GM21526 (cell line): ENCODE measurements around the gene FIBCD1.

Source experiments
- ATAC-seq: cut with Tn5 transposase; IDR thresholded peaks from one replicate; pipeline ENCODE4 v1.9.1; 2021; ENCODE audit warnings: moderate library complexity; ENCODE audit not compliant: unreplicated experiment, low FRiP score

FIBCD1 gene

DNA sequence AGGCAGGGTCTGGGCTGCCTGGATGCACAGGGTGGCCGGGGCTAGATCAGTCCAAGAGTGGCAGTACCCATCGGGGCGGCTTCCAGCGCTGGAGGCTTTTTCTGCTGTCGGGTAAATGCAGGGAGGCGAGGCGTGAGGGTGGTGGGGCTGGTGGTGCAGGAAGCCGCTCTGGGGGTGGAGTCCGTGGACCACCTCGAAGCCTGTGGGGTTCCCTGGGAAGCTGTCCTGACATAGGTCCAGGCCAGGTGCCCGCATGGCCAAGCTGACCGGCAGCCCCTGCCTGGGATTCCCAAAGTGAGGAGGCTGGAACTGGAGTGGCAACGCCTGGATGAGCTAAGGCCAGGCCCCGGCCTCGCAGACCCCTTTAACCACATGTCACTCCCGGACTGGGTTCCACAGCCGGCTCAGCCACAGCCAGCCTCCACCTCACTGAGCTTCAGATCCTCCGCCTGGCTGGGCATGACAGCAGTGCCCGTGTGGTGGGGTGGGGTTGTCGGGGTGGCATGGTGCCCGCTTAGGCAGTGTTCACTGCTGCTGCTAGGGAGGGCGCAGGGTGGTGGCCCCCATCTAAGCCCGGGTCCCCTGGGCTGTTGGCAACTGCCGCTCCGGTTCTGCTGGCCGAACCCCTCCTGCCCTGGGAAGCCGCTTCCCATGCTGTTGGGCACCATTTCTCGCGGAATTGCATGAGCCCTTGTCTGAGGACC lies 41.0 kb downstream of the FIBCD1 start:
- ATAC-seq, result no peak

DNA sequence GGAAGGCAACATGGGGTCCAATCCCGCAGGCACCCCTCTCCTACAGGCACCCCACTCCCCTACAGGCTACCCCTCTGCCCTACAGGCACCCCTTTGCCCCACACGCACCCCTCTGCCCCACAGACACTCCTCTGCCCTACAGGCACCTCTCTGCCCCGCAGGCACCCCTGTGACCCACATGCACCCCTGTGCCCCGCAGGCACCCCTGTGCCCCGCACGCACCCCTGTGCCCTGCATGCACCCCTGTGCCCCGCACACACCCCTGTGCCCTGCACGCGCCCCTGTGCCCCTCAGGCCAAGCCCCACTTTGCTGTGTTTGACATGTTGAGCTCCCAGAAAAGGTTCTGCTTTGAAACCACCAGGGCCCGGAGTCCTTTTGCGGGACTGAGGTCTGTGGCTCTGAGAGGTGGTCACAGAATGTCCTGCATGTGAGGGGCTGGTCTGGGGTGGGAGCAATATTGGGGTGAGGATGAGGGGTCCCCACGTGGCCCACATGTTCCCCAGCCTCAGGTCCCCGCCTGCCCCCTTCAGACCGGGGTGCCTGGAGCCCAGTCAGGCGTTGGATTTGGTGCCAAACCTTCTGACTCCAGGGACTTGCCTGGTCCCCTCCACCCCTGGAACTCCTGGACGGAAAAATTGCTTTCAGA lies 41.8 kb downstream of the FIBCD1 start:
- ATAC-seq, result no peak

GRCh38 chr9:130896233-130897014 lies 42.6 kb downstream of the FIBCD1 start, which contains the start of gene QRFP:
QRFP (minus strand) TSS chr9:130896812; CDS start chr9:130893838, 2,974 bp downstream.
- ATAC-seq, result no peak

DNA sequence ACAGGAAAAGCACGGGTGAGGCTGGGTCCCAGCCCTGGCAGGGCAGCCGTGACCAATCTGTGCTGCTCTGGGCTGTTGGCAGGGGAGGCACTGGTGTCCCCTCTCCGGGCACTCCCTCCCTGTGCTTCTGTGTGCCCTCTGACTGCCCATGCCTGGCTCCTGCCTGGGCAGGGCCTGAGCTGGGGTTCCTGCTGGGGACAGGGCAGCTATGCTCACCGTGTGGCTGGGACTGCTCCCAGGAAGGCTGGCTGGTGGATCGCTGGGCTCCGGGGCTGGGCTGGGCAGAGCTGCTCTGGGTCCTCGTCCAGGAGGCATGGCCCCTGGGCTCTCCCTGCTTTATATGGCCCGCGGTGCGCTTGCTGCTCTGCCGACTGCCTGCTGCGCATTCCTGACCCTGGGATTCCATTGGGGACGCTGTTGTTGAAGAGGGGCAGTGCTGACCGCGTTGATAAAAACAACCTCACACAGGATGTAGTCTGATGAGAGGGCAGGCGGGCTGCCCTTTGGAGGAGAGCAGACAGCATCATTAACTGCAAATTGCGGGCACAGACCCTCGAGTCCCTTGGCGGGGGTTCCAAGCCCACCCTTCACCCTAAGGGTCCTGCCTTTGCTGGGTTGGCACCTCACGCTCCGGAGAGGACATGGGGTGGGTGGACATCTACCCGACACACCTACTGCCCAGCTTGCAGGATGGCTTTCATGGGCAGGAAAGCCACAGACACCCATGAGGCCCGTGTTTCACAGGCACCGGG lies 43.4 kb downstream of the FIBCD1 start:
- ATAC-seq, result no peak

DNA sequence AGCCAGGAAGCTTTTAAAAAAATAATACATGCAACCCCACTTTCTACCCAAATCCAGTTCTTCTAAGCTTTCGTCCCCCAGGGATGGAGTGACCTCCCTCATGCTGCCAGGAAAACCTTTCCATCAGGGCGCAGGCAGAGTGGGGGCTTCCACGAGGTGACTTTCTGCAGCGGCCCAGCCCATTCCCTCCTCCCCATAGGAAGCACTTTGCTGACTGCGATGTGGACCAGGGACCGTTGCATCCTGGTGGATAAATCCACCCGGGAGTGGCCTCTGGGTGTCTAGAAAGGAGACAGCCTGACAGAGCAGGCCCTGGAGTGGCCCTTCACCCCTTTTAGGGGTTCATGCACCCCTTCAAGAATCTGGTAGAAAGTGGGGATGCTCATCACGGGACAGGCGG lies 44.0 kb downstream of the FIBCD1 start:
- no peak for ATAC-seq

- ATAC-seq, result no peak
These were observed 44.5 kb downstream of the FIBCD1 start for GRCh38 chr9:130894546-130894945.

GRCh38 chr9:130893341-130894101 lies 45.5 kb downstream of the FIBCD1 start:
- no peak for ATAC-seq

GRCh38 chr9:130892477-130893304 lies 46.4 kb downstream of the FIBCD1 start:
- no peak for ATAC-seq

- ATAC-seq, result no peak
These were observed 47.2 kb downstream of the FIBCD1 start for GRCh38 chr9:130891688-130892476.

DNA sequence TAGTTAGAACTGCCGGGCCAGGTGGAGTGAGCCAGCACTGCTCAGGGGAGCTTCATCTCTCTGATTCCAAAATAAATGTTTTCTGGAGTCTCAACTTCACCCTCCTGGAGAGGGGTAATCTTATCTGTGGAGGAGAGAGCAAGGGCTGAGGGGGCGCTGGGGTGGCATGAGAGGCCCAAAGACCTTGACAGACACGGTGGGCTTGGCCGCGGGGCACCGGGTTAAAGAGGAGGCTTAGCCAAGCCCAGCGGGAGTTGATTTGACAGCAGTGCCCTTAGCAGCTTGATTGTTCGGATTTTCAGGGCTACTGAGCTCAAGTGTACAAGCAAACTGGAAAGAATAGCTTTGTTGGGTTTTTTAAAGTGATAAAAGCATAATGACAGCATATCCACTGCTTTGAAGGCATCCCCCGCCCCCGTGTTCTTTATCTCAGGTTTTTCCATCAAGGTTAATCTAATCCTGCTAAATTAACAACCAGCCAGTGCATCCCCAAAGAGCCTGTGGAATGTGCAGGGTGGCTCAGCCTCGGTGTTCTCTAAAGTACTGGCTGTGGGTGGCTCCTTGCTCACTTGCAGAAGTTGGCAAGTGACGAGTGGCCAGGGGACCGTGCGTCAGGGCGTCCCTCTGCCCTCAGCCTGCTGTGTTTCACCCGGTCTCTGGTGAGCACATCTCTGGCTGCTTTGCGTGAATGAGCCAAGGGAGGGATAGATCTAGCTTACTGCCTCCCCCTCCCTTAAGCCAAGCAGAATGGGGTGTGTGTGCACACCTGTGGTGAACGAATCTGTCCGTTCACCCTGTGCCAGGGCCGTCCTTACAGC lies 48.0 kb downstream of the FIBCD1 start:
- ATAC-seq, result no peak

DNA sequence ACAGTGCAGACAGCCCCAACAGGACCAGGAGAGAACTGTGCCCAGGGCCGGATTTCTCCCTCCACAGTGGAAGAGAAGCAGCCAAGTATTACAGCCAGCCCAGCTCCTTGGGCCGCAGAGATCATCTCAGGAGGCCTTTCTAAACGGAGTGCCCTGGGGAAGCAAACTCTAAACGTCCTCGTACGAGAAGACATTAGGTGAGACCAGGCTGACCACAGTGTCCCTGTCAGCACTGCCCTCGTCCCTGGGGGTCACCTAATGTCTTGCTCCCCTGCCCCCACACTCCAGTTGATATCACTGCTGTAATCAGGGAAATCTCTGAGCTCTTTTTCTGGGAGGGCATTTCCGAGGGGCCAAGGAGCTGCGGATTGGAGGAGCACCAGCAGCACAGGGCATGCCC lies 48.9 kb downstream of the FIBCD1 start:
- ATAC-seq, result no peak

DNA sequence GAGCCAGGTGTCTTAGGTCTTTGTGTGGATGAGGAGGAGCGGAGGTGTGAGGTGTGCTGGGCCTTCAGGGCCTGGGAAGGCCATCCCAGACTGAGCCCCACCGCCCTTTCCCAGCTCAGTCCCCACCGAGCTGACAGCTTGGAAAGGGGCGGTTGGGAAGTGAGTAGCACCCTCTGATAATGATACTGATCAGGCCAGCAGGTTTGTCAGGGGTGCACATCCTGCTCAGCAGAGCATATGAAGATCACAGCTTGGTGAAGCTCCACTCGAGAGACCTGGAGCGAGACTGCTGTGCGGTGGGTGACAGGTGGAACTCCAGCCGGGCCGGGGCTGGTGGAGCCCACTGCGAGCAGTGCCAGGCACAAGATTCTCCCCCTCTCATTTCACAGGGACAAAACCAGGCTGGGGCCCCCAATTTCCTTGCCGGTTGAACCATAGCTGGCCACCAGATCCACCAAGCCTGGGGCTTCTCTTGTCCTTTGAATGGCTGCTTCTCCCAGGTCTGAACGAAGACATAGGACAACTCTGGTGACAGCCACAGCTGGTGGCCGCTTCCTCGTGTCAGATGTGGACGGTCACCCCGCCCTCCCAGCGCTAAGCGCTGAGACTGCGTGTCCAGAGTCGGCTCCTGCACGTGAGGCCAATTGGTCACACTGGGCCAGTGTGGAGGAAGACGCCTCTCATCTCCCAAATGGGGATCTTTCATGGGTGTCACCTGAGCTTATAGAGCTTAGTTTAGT lies 50.7 kb downstream of the FIBCD1 start:
- no peak for ATAC-seq

GRCh38 chr9:130887494-130888144 lies 51.4 kb downstream of the FIBCD1 start:
- ATAC-seq, result no peak

DNA sequence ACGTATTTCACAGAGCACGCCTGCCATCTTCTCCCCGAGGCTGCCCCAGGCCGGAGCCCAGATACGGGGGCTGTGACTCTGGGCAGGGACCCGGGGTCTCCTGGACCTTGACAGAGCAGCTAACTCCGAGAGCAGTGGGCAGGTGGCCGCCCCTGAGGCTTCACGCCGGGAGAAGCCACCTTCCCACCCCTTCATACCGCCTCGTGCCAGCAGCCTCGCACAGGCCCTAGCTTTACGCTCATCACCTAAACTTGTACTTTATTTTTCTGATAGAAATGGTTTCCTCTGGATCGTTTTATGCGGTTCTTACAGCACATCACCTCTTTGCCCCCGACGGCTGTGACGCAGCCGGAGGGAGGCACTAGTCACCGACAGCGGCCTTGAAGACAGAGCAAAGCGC lies 52.1 kb downstream of the FIBCD1 start:
- ATAC-seq, result no peak

GRCh38 chr9:130885484-130886375 lies 53.3 kb downstream of the FIBCD1 start:
- ATAC-seq, result no peak
